Measurements from ENCODE around the gene DMC1. TPM values are rescaled to one million over a fixed set of nuclear protein-coding genes. Genes with fewer than 3 reads are reported as not detected.

The DMC1 gene
- total RNA-seq, 1 experiment from 2014 or later: 3.2 TPM

- Histone ChIP-seq H3K27ac (ENCODE audit: low read length) (no peak overlapping the region), H3K36me3 (ENCODE audit: control insufficient read depth, insufficient read depth, low read length) (no peaks in the 10 kb centered on the region), H3K9me3 (ENCODE audit: control insufficient read depth, insufficient read depth, low read depth, low read length) (no peaks in the 10 kb centered on the region), H3K4me3 (ENCODE audit: low read depth in 2 of 2, low read length in 2 of 2) (no peak overlapping the region), H3K27me3 (ENCODE audit: control insufficient read depth, insufficient read depth, low read length) (no peaks in the 10 kb centered on the region), H3K4me1 (ENCODE audit: control insufficient read depth, insufficient read depth, low read length) (no peaks in the 10 kb centered on the region)
- BruUV-seq (replicated peaks): no TSS peak
- no peak for TF ChIP-seq REST (IDR thresholded peaks at IDR 0.05; ENCODE audit: insufficient read depth in 1 of 2, low read depth in 2 of 2, low read length in 1 of 2)
- TF ChIP-seq CTCF (IDR thresholded peaks at IDR 0.05): no peak
- no peak for TF ChIP-seq POLR2AphosphoS5 (IDR thresholded peaks at IDR 0.05; ENCODE audit: low read depth, low read length)
- no peak for TF ChIP-seq TCF7L2 (IDR thresholded peaks at IDR 0.05; ENCODE audit: low read depth, low read length)
- no peak for TF ChIP-seq SIN3A (IDR thresholded peaks at IDR 0.05; ENCODE audit: borderline replicate concordance, insufficient read depth, low read depth, low read length)
- ATAC-seq (no peak), DNase-seq (ENCODE audit: low read depth, low spot score) (no peak)
- intact Hi-C loops (cut with micrococcal nuclease; ENCODE audit: unreplicated experiment) (no loop called here), in situ Hi-C loops (cut with HindIII; ENCODE audit: low pct_unique_long_range_greater_than_20kb, low sequenced_read_pairs) (no loop called here)
- ChIA-PET CTCF (no interaction called here), POLR2A (no interaction called here)
These were observed 47.0 kb downstream of the DMC1 start for GRCh38 chr22:38523029-38523428.

- in situ Hi-C loops (cut with HindIII; ENCODE audit: low pct_unique_long_range_greater_than_20kb, low sequenced_read_pairs): no loop called here
- no peak for DNase-seq (ENCODE audit: low read depth, low spot score)
- no peaks in the 10 kb centered on the region for H3K36me3 ChIP-seq (ENCODE audit: control insufficient read depth, insufficient read depth, low read length)
These were observed 50.3 kb downstream of the DMC1 start for GRCh38 chr22:38519453-38520250.

More at GRCh38 chr22:38519453-38520250, 50.3 kb downstream of the DMC1 start:
- no peak for TF ChIP-seq CTCF (IDR thresholded peaks at IDR 0.05)
- TF ChIP-seq POLR2AphosphoS5 (IDR thresholded peaks at IDR 0.05; ENCODE audit: low read depth, low read length): no peak
- POLR2A ChIA-PET: no interaction called here
- no peak for ATAC-seq
- Histone ChIP-seq H3K9me3 (ENCODE audit: control insufficient read depth, insufficient read depth, low read depth, low read length) (no peaks in the 10 kb centered on the region), H3K4me1 (ENCODE audit: control insufficient read depth, insufficient read depth, low read length) (no peaks in the 10 kb centered on the region), H3K27ac (ENCODE audit: low read length) (no peak overlapping the region), H3K27me3 (ENCODE audit: control insufficient read depth, insufficient read depth, low read length) (no peaks in the 10 kb centered on the region), H3K4me3 (ENCODE audit: low read depth in 2 of 2, low read length in 2 of 2) (no peak overlapping the region)
- CTCF ChIA-PET: interaction anchor here (0.5 kb wide), 1 partner anchor 139 kb away, joined by 3 read pairs; no protein-coding TSS in a partner anchor
- BruUV-seq (replicated peaks): no TSS peak
- intact Hi-C loops (cut with micrococcal nuclease; ENCODE audit: unreplicated experiment): no loop called here
